GM23248 (cell line): Measurements from ENCODE around the gene ALDH8A1. TPM values are rescaled to one million over a fixed set of nuclear protein-coding genes. Genes with fewer than 3 reads are reported as not detected.

Source experiments
- DNase-seq: peaks from one replicate; pipeline ENCODE4 v3.0.0-alpha.2; 2015
- H2AFZ ChIP-seq: fragments of 200-600 bp; sonication (generic); 2 replicates; pipeline ENCODE4 v1.6.1; 2016; ENCODE audit warnings: antibody characterized with exemption
- H3F3A ChIP-seq: fragments of 200-600 bp; sonication (generic); 2 replicates; pipeline ENCODE4 v1.6.1; 2016; ENCODE audit warnings: mild to moderate bottlenecking, antibody characterized with exemption, mixed run types; ENCODE audit not compliant: insufficient read depth
- H3K27ac ChIP-seq: fragments of 200-600 bp; sonication (generic); 2 replicates; pipeline ENCODE4 v1.5.1; 2016; ENCODE audit warnings: mild to moderate bottlenecking
- H3K27me3 ChIP-seq: fragments of 200-600 bp; sonication (generic); replicated peaks from 2 replicates; pipeline ENCODE4 v1.6.1; 2016; ENCODE audit warnings: mild to moderate bottlenecking; ENCODE audit not compliant: insufficient read depth
- H3K36me3 ChIP-seq: fragments of 200-600 bp; sonication (generic); 2 replicates; pipeline ENCODE4 v1.6.1; 2016; ENCODE audit warnings: low read depth, mild to moderate bottlenecking
- H3K4me1 ChIP-seq: fragments of 200-600 bp; sonication (generic); 2 replicates; pipeline ENCODE4 v1.6.1; 2016; ENCODE audit warnings: mild to moderate bottlenecking; ENCODE audit not compliant: insufficient read depth
- H3K4me2 ChIP-seq: fragments of 200-600 bp; sonication (generic); one replicate; pipeline ENCODE4 v1.6.1; 2016; ENCODE audit warnings: mild to moderate bottlenecking; ENCODE audit not compliant: unreplicated experiment
- H3K4me3 ChIP-seq: fragments of 200-600 bp; sonication (generic); 2 replicates; pipeline ENCODE4 v1.5.1; 2016; ENCODE audit warnings: mild to moderate bottlenecking
- H3K79me2 ChIP-seq: fragments of 200-600 bp; sonication (generic); 2 replicates; pipeline ENCODE4 v1.6.1; 2016; ENCODE audit warnings: mild to moderate bottlenecking; ENCODE audit not compliant: insufficient read depth
- H3K9ac ChIP-seq: fragments of 200-600 bp; sonication (generic); 2 replicates; pipeline ENCODE4 v1.6.1; 2016; ENCODE audit warnings: mild to moderate bottlenecking
- H3K9me2 ChIP-seq: fragments of 200-600 bp; sonication (generic); 2 replicates; pipeline ENCODE4 v1.6.1; 2016; ENCODE audit warnings: mixed run types, mild to moderate bottlenecking, moderate library complexity; ENCODE audit not compliant: insufficient read depth
- H3K9me3 ChIP-seq: fragments of 200-600 bp; sonication (generic); one replicate; pipeline ENCODE4 v1.6.1; 2017; ENCODE audit warnings: low read depth
- H4K20me1 ChIP-seq: fragments of 200-600 bp; sonication (generic); 2 replicates; pipeline ENCODE4 v1.6.0; 2016; ENCODE audit not compliant: insufficient read depth
- EZH2 ChIP-seq: fragments of 200-600 bp; sonication (generic); IDR thresholded peaks from 2 replicates; pipeline ENCODE4 v1.6.1; 2018; ENCODE audit warnings: antibody characterized with exemption, mild to moderate bottlenecking; ENCODE audit not compliant: insufficient read depth, poor library complexity, severe bottlenecking
- EZH2phosphoT487 ChIP-seq: fragments of 200-600 bp; sonication (generic); IDR thresholded peaks from 2 replicates; pipeline ENCODE4 v1.6.1; 2018; ENCODE audit warnings: antibody characterized with exemption, moderate library complexity, mild to moderate bottlenecking, low read depth; ENCODE audit not compliant: insufficient read depth
- WGBS, 2 experiments: methylation state at CpG; one replicate each; pipeline ENCODE4 v1.1.6; 2015 to 2017; ENCODE audit warnings: low lambda C conversion rate in 2 of 2, low coverage in 1 of 2; ENCODE audit errors: missing lambda C conversion rate in 2 of 2; 5-methylcytosine and 5-hydroxymethylcytosine counted together
- in situ Hi-C: fragments of 300-500 bp; cut with MboI; formaldehyde crosslinking; loops from 2 replicates; pipeline ENCODE4 v1.15.0; 2020
- polyA plus RNA-seq: library from polyadenylated mRNA; unstranded; fragments of >200 nt; fragmentation: Nextera tagmentation; extraction: Ambion mirVana; gene quantifications from 2 replicates; pipeline ENCODE4 v1.2.1, GENCODE V29; 2016
- total RNA-seq: library from RNA; depleted of rRNA; stranded (reverse); fragments of >200 nt; shearing (Covaris generic); gene quantifications from 2 replicates; pipeline ENCODE4 v1.2.3, GENCODE V29; 2014

ALDH8A1 gene
- total and polyA plus RNA-seq, 2 experiments from 2014 or later = not detected

DNA sequence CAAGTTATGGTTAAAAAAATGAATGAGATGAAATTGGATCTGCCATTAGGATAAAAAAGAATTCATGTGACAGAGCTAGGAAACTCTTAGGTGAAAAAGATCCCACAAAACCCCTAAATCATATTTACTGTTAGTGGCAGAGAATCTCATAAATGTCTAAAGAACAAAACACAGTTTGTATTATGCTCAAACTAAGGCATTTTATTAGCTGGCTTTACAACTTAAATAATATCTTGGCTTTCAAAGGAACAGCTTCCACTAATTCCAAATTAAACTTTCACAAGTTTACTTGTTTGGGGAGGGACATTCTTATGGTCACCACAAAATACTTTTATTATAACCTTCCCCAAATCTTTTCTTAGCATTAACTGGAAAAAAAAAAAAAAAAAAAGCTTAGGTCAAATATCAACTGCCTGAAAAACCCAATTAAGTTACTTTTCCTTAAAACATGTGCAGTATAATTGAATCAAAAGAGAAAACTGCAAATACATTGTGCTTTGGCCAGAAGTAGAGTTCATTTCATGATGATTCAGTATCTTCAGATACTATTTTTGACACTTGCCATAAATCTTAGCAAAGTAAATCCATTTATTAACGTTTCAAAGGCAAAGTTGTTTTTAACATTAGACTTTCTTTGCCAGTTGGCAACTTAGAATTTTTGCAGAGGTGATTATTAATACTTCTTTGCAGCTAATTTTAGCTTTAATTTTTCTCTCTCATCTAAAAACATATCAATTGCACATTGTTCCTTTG is 14.7 kb upstream of the ALDH8A1 start:
- no peak overlapping the region for H3K4me3 ChIP-seq
- H3K27ac ChIP-seq = no peak overlapping the region
- no peak overlapping the region for H3K4me2 ChIP-seq
- H3K4me1 ChIP-seq = no peaks in the 10 kb centered on the region
- H3K36me3 ChIP-seq = peaks cover 60% of the 10 kb centered on the region
- no peaks in the 10 kb centered on the region for H3K27me3 ChIP-seq
- no peak for TF ChIP-seq EZH2phosphoT487
- TF ChIP-seq EZH2 = no peak
- H3K9me3 ChIP-seq = no peaks in the 10 kb centered on the region
- no peak for DNase-seq
- no peak overlapping the region for H2AFZ ChIP-seq
- no peaks in the 10 kb centered on the region for H4K20me1 ChIP-seq
- no peak overlapping the region for H3K9ac ChIP-seq
- in situ Hi-C loops = no loop called here
- 2 to 3% methylated on average over 1 of the region's 1 CpG for WGBS, 2 experiments
- H3F3A ChIP-seq = no peaks in the 10 kb centered on the region
- no peaks in the 10 kb centered on the region for H3K9me2 ChIP-seq
- H3K79me2 ChIP-seq = no peaks in the 10 kb centered on the region

DNA sequence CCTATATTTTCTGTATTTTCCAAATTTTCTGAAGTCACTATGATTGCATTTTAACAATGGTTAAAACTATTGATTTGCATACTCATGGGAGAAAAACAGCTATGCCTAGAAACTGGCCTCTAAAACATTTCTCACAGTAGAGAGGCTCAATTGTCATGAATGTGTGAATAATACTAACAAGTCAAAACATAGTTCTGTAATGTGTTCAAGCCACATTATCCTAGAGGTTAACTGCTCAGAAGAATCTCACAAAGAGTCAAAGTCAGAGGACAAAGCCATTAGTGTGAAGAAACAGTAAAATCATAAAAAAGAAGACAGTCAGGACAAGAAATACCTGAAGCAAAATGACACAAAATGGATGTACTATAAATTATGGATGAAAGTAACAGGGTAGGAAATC is 12.5 kb upstream of the ALDH8A1 start:
- Histone ChIP-seq H3K4me3 (no peak overlapping the region), H3K9me2 (no peaks in the 10 kb centered on the region), H3K27me3 (no peaks in the 10 kb centered on the region), H4K20me1 (no peaks in the 10 kb centered on the region), H3K79me2 (no peaks in the 10 kb centered on the region), H3K9ac (no peak overlapping the region), H3K4me1 (no peaks in the 10 kb centered on the region), H3K36me3 (peaks cover 72% of the 10 kb centered on the region), H3K4me2 (no peak overlapping the region), H3F3A (no peaks in the 10 kb centered on the region), H2AFZ (no peak overlapping the region), H3K27ac (no peak overlapping the region), H3K9me3 (no peaks in the 10 kb centered on the region)
- TF ChIP-seq EZH2 (no peak), EZH2phosphoT487 (no peak)
- in situ Hi-C loops = no loop called here
- no peak for DNase-seq

DNA sequence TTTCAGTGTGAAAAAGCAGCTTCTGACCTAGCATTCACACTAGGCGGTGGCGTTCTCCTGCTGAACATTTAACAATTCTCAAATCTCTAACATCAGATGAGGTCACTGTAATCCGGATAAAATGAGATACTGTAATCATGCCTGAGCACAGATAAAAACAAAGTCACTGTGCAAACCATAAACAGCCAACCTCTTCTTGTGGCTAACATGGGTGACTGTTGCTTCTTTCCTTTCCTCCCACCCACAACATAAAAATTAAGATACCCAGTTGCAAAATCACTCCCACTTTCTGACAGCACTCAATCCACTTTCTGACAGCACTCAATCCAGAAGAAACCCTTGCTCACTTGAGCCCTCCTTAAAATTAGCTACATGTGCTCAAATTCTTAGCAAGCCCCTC is 11.5 kb upstream of the ALDH8A1 start:
- H4K20me1 ChIP-seq = no peaks in the 10 kb centered on the region
- peaks cover 70% of the 10 kb centered on the region for H3K36me3 ChIP-seq
- no peak overlapping the region for H3K27ac ChIP-seq
- WGBS, 2 experiments = 97 to 98% methylated on average over 3 of the region's 3 CpGs
- TF ChIP-seq EZH2phosphoT487 (no peak), EZH2 (no peak)
- no peaks in the 10 kb centered on the region for H3K4me1 ChIP-seq
- no peak overlapping the region for H2AFZ ChIP-seq
- no peaks in the 10 kb centered on the region for H3K27me3 ChIP-seq
- no peaks in the 10 kb centered on the region for H3K9me2 ChIP-seq
- no peaks in the 10 kb centered on the region for H3K79me2 ChIP-seq
- H3K4me2 ChIP-seq = no peak overlapping the region
- H3K9me3 ChIP-seq = no peaks in the 10 kb centered on the region
- H3K9ac ChIP-seq = no peak overlapping the region
- no peak for DNase-seq
- H3K4me3 ChIP-seq = no peak overlapping the region
- in situ Hi-C loops = no loop called here
- no peaks in the 10 kb centered on the region for H3F3A ChIP-seq

DNA sequence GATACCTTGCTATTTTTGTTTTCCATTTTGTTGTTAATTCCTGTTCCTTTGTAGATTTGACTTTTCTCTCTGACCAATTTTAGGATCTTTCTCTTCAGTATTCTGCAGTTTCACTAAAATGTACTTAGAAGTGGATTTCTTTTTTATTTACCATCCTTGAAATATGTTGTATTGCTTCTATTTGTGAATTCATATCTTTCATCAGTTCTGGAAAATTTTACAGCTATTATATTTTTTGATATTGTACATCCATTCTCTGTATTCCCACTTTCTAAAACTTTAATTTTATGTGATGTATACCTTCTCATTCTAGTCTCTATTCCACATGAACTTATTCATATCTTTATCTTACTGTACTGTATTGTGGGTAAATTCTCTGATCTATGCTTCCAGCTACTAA is 9.7 kb upstream of the ALDH8A1 start:
- in situ Hi-C loops = no loop called here
- no peak for DNase-seq
- Histone ChIP-seq H3K4me3 (no peak overlapping the region), H4K20me1 (no peaks in the 10 kb centered on the region), H3K36me3 (peaks cover 53% of the 10 kb centered on the region), H3K27me3 (no peaks in the 10 kb centered on the region), H3K4me2 (no peak overlapping the region), H3K9me2 (no peaks in the 10 kb centered on the region), H3K9me3 (no peaks in the 10 kb centered on the region), H3K4me1 (no peaks in the 10 kb centered on the region), H3K79me2 (no peaks in the 10 kb centered on the region), H3K27ac (no peak overlapping the region), H3K9ac (no peak overlapping the region), H2AFZ (no peak overlapping the region), H3F3A (no peaks in the 10 kb centered on the region)
- no peak for TF ChIP-seq EZH2
- no peak for TF ChIP-seq EZH2phosphoT487

DNA sequence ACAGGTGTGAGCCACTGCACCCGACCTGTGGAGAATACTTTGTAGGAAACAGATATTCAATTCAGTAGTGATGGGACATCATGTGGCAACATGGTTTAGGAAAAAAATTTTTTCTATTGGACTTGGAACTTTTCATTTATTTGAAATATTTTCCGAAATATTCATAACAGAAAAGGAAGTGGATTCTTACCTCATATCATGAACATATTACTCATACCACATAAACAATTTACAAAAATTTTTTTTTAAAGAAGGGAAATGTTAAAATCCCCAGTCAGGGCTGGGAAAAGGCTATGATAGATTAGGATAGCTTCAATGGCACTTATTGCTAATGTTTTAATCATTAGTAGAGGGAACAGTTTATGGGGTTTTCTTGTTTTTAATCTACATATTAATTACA is 6.8 kb upstream of the ALDH8A1 start:
- Histone ChIP-seq H3K79me2 (no peaks in the 10 kb centered on the region), H3K9ac (no peak overlapping the region), H2AFZ (no peak overlapping the region), H3K9me2 (no peaks in the 10 kb centered on the region), H3K27ac (no peak overlapping the region), H3K4me2 (no peak overlapping the region), H3K9me3 (no peaks in the 10 kb centered on the region), H3K4me3 (no peak overlapping the region), H3K36me3 (peaks cover 31% of the 10 kb centered on the region), H3K27me3 (no peaks in the 10 kb centered on the region), H3K4me1 (no peaks in the 10 kb centered on the region), H3F3A (no peaks in the 10 kb centered on the region), H4K20me1 (no peaks in the 10 kb centered on the region)
- no peak for TF ChIP-seq EZH2
- TF ChIP-seq EZH2phosphoT487 = no peak
- in situ Hi-C loops = no loop called here
- DNase-seq = peak; percentile 20
- 86 to 93% methylated on average over 2 of the region's 2 CpGs for WGBS, 2 experiments
